GM18502 (cell line): ENCODE measurements around the gene CXCR1.
"Not testable (repeated sequence)": the region's sequence is repeated elsewhere in the genome, so short reads cannot be mapped to it uniquely, and the experiment has no call there.

Experiments
- ATAC-seq: cut with Tn5 transposase; IDR thresholded peaks from one replicate; pipeline ENCODE4 v1.9.1; 2021; ENCODE audit warnings: mild to moderate bottlenecking; ENCODE audit not compliant: unreplicated experiment, poor library complexity

Gene CXCR1

GRCh38 chr2:218121789-218122188 lies 45.0 kb downstream of the CXCR1 start:
- ATAC-seq = not testable (repeated sequence)
